ENCODE data around the gene OR5L1. TPM values are rescaled to one million over a fixed set of nuclear protein-coding genes. Genes with fewer than 3 reads are reported as not detected.

The OR5L1 gene
- total and polyA plus RNA-seq, 7 donors = not detected

DNA sequence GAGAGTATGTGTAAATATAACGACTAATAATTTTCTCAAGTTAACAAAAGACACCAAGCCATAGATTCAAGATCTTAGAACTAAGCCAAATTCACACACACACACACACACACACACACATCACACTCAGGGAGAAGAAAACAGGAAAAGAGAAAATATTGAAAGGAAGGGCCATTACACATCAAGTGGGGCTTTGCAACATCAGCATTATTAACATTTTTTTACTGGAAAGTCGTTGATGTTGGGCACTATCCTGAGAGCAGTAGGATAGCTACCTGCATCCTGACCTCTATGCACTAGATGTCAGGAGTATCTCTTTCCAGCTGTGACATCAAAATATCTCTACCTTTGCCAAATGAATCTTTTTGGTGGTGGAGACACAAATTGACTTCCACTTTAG is 36.3 kb downstream of the OR5L1 start:
- ATAC-seq (no peak), DNase-seq (no peak)
- intact Hi-C loops (cut with DNase I) = no loop called here
- Histone ChIP-seq H3K4me1 (no peaks in the 10 kb centered on the region), H3K27ac (no peak overlapping the region), H3K9me3 (no peaks in the 10 kb centered on the region), H3K36me3 (ENCODE audit: insufficient read depth in 1 of 2, low read depth in 1 of 2) (no peaks in the 10 kb centered on the region), H3K27me3 (ENCODE audit: insufficient read depth in 3 of 3, low read length in 2 of 3) (no peaks in the 10 kb centered on the region), H3K4me3 (no peak overlapping the region)
- WGBS, 3 donors = 28 to 36% (median 31%) methylated on average over 2 of the region's 2 CpGs
- TF ChIP-seq, protein P1, sequence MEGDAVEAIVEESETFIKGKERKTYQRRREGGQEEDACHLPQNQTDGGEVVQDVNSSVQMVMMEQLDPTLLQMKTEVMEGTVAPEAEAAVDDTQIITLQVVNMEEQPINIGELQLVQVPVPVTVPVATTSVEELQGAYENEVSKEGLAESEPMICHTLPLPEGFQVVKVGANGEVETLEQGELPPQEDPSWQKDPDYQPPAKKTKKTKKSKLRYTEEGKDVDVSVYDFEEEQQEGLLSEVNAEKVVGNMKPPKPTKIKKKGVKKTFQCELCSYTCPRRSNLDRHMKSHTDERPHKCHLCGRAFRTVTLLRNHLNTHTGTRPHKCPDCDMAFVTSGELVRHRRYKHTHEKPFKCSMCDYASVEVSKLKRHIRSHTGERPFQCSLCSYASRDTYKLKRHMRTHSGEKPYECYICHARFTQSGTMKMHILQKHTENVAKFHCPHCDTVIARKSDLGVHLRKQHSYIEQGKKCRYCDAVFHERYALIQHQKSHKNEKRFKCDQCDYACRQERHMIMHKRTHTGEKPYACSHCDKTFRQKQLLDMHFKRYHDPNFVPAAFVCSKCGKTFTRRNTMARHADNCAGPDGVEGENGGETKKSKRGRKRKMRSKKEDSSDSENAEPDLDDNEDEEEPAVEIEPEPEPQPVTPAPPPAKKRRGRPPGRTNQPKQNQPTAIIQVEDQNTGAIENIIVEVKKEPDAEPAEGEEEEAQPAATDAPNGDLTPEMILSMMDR (IDR thresholded peaks at IDR 0.05) = no peak

DNA sequence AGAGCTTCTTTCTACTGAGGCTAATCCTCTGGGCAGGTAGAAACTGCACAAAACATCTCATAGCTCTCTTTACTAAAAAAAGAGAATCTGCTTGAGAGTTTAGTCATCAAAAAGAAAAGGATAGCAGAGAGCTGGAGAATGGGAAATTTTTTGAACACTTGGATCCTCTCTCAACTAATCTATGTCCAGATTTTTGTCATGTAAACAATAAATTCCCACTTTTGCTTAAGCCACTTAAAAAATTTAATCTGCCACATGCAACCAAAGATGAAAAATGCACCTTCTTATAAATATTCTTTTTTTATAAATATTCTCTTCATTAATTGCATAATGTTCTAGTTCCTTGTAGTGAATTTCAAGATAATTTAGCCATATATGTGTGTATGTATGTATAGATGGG is 37.9 kb downstream of the OR5L1 start:
- intact Hi-C loops (cut with DNase I) = no loop called here
- no peak overlapping the region for H3K27ac ChIP-seq
- no peaks in the 10 kb centered on the region for H3K36me3 ChIP-seq (ENCODE audit: insufficient read depth in 1 of 2, low read depth in 1 of 2)
- ATAC-seq (no peak), DNase-seq (no peak)
- H3K4me1 ChIP-seq = no peaks in the 10 kb centered on the region
- TF ChIP-seq, protein P1 (IDR thresholded peaks at IDR 0.05) = no peak
- no peaks in the 10 kb centered on the region for H3K9me3 ChIP-seq
- H3K27me3 ChIP-seq (ENCODE audit: insufficient read depth in 3 of 3, low read length in 2 of 3) = no peaks in the 10 kb centered on the region
- no peak overlapping the region for H3K4me3 ChIP-seq

DNA sequence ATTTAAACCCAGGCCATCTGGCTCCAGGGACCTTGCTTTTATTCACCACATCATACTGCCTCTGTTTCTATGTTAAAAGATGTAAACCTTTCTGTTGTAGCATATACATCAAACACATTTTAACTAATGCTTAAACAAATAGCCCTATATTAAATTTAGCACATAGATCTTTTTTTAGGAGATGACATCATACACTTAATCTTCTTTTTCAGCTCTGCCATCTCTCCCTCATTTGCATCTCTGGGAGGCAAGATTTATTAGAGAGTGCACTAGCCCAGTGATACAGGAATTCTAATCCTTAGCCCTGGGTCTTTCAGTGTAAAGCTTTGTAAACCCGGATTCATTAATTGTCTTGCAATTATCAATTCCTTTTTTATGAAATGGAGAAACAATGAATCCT is 41.0 kb downstream of the OR5L1 start:
- ATAC-seq = no peak
- Histone ChIP-seq H3K36me3 (ENCODE audit: insufficient read depth in 1 of 2, low read depth in 1 of 2) (no peaks in the 10 kb centered on the region), H3K27ac (no peak overlapping the region), H3K9me3 (no peaks in the 10 kb centered on the region), H3K4me3 (no peak overlapping the region), H3K4me1 (no peaks in the 10 kb centered on the region), H3K27me3 (ENCODE audit: insufficient read depth in 3 of 3, low read length in 2 of 3) (no peaks in the 10 kb centered on the region)
- no peak for DNase-seq
- TF ChIP-seq, protein P1 (IDR thresholded peaks at IDR 0.05) = no peak
- intact Hi-C loops (cut with DNase I) = no loop called here
- WGBS, 3 donors = 76 to 91% (median 88%) methylated on average over 1 of the region's 1 CpG

DNA sequence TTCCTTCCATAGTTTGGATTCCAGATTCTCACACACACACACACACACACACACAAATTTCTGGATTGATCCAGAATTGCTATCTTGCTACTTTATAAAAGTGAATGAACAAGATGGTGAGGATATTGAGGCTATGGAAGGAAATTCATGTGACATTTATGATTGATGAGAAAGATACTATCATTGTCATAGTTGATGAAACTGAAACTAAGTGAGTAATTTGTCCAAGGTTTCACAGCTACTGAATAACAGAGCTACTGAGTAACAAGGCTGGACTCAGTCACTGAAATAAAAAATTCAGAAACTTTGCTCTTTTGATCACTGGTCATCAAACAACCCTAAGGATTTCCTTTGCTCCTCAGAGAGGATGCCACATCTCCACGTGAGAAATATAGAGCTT is 43.5 kb downstream of the OR5L1 start:
- ATAC-seq (no peak), DNase-seq (no peak)
- Histone ChIP-seq H3K27ac (no peak overlapping the region), H3K9me3 (no peaks in the 10 kb centered on the region), H3K4me1 (no peaks in the 10 kb centered on the region), H3K36me3 (ENCODE audit: insufficient read depth in 1 of 2, low read depth in 1 of 2) (no peaks in the 10 kb centered on the region), H3K4me3 (no peak overlapping the region), H3K27me3 (ENCODE audit: insufficient read depth in 3 of 3, low read length in 2 of 3) (no peaks in the 10 kb centered on the region)
- intact Hi-C loops (cut with DNase I) = no loop called here
- WGBS, 3 donors = 7 to 24% (median 12%) methylated on average over 1 of the region's 1 CpG
- TF ChIP-seq, protein P1 (IDR thresholded peaks at IDR 0.05) = no peak

Other genes with a start within 250 kb of the OR5L1 start
- gene OR4C16, start 239.2 kb upstream of the OR5L1 start, total RNA-seq = not detected
- not detected for gene OR4C16, start 239.2 kb upstream of the OR5L1 start, polyA plus RNA-seq
- not detected for gene OR4C11, start 203.7 kb upstream of the OR5L1 start, total RNA-seq
- not detected for gene OR4C11, start 203.7 kb upstream of the OR5L1 start, polyA plus RNA-seq
- gene OR4P4, start 176.3 kb upstream of the OR5L1 start, total RNA-seq = not detected
- gene OR4P4, start 176.3 kb upstream of the OR5L1 start, polyA plus RNA-seq = not detected
- not detected for gene OR4S2, start 163.0 kb upstream of the OR5L1 start, total RNA-seq
- gene OR4S2, start 163.0 kb upstream of the OR5L1 start, polyA plus RNA-seq = not detected
- gene OR4C6, start 149.2 kb upstream of the OR5L1 start, total RNA-seq = not detected
- not detected for gene OR4C6, start 149.2 kb upstream of the OR5L1 start, polyA plus RNA-seq
- gene OR5D13, start 37.9 kb upstream of the OR5L1 start, total RNA-seq = not detected
- gene OR5D13, start 37.9 kb upstream of the OR5L1 start, polyA plus RNA-seq = not detected
- not detected for gene OR5D14, start 15.8 kb upstream of the OR5L1 start, total RNA-seq
- gene OR5D14, start 15.8 kb upstream of the OR5L1 start, polyA plus RNA-seq = not detected
- gene OR5D18, start 8.3 kb downstream of the OR5L1 start, total RNA-seq = not detected
- not detected for gene OR5D18, start 8.3 kb downstream of the OR5L1 start, polyA plus RNA-seq
- not detected for gene OR5L2, start 15.9 kb downstream of the OR5L1 start, total RNA-seq
- not detected for gene OR5L2, start 15.9 kb downstream of the OR5L1 start, polyA plus RNA-seq
- gene OR5D16, start 27.4 kb downstream of the OR5L1 start, total RNA-seq = not detected
- not detected for gene OR5D16, start 27.4 kb downstream of the OR5L1 start, polyA plus RNA-seq
- gene TRIM51, start 71.9 kb downstream of the OR5L1 start, total RNA-seq = not detected
- not detected for gene TRIM51, start 71.9 kb downstream of the OR5L1 start, polyA plus RNA-seq
- not detected for gene OR5W2, start 103.2 kb downstream of the OR5L1 start, total RNA-seq
- gene OR5W2, start 103.2 kb downstream of the OR5L1 start, polyA plus RNA-seq = not detected
- not detected for gene OR5I1, start 125.0 kb downstream of the OR5L1 start, total RNA-seq
- gene OR5I1, start 125.0 kb downstream of the OR5L1 start, polyA plus RNA-seq = not detected
- gene OR10AG1, start 158.6 kb downstream of the OR5L1 start, total RNA-seq = not detected
- not detected for gene OR10AG1, start 158.6 kb downstream of the OR5L1 start, polyA plus RNA-seq
- not detected for gene OR5F1, start 183.3 kb downstream of the OR5L1 start, total RNA-seq
- not detected for gene OR5F1, start 183.3 kb downstream of the OR5L1 start, polyA plus RNA-seq
- gene OR5AS1, start 216.3 kb downstream of the OR5L1 start, total RNA-seq = not detected
- under 1 TPM in 1 of 3 donors, not detected in 2; 0.01 TPM for gene OR5AS1, start 216.3 kb downstream of the OR5L1 start, polyA plus RNA-seq